ENCODE measurements around the gene TPST2. TPM values are rescaled to one million over a fixed set of nuclear protein-coding genes. Genes with fewer than 3 reads are reported as not detected.

TPST2 gene
- total RNA-seq, 1 donor from 2014 or later = 59.3 TPM

GRCh38 chr22:26559961-26560575, 29.9 kb downstream of the TPST2 start:
- Mint-ChIP-seq H3K9me3 (ENCODE audit: unreplicated experiment) (no peaks in the 10 kb centered on the region), H3K27me3 (ENCODE audit: unreplicated experiment) (peaks cover 2% of the 10 kb centered on the region), H3K36me3 (ENCODE audit: low read depth, unreplicated experiment) (no peaks in the 10 kb centered on the region), H3K4me1 (ENCODE audit: unreplicated experiment) (peaks cover 15% of the 10 kb centered on the region), H3K4me3 (ENCODE audit: unreplicated experiment) (no peak overlapping the region), H3K27ac (ENCODE audit: unreplicated experiment) (no peak overlapping the region)
- TF ChIP-seq CTCF (IDR thresholded peaks at IDR 0.05; ENCODE audit: unreplicated experiment) = no peak
- DNase-seq (ENCODE audit: low spot score) = no peak

- H3K36me3 Mint-ChIP-seq (ENCODE audit: low read depth, unreplicated experiment) = no peaks in the 10 kb centered on the region
- no peak for TF ChIP-seq CTCF (IDR thresholded peaks at IDR 0.05; ENCODE audit: unreplicated experiment)
- peaks cover 10% of the 10 kb centered on the region for H3K4me1 Mint-ChIP-seq (ENCODE audit: unreplicated experiment)
- H3K27me3 Mint-ChIP-seq (ENCODE audit: unreplicated experiment) = no peaks in the 10 kb centered on the region
- no peak for DNase-seq (ENCODE audit: low spot score)
- no peaks in the 10 kb centered on the region for H3K9me3 Mint-ChIP-seq (ENCODE audit: unreplicated experiment)
- no peak overlapping the region for H3K27ac Mint-ChIP-seq (ENCODE audit: unreplicated experiment)
- no peak overlapping the region for H3K4me3 Mint-ChIP-seq (ENCODE audit: unreplicated experiment)
Observed at GRCh38 chr22:26558248-26558895, 31.6 kb downstream of the TPST2 start.

- no peaks in the 10 kb centered on the region for H3K36me3 Mint-ChIP-seq (ENCODE audit: low read depth, unreplicated experiment)
- no peak overlapping the region for H3K4me3 Mint-ChIP-seq (ENCODE audit: unreplicated experiment)
- TF ChIP-seq CTCF (IDR thresholded peaks at IDR 0.05; ENCODE audit: unreplicated experiment) = no peak
- DNase-seq (ENCODE audit: low spot score) = no peak
- no peak overlapping the region for H3K27ac Mint-ChIP-seq (ENCODE audit: unreplicated experiment)
- H3K27me3 Mint-ChIP-seq (ENCODE audit: unreplicated experiment) = no peaks in the 10 kb centered on the region
- H3K9me3 Mint-ChIP-seq (ENCODE audit: unreplicated experiment) = no peaks in the 10 kb centered on the region
- H3K4me1 Mint-ChIP-seq (ENCODE audit: unreplicated experiment) = peaks cover 10% of the 10 kb centered on the region
Observed at GRCh38 chr22:26556904-26557303, 33.0 kb downstream of the TPST2 start.

- no peak overlapping the region for H3K27ac Mint-ChIP-seq (ENCODE audit: unreplicated experiment)
- H3K36me3 Mint-ChIP-seq (ENCODE audit: low read depth, unreplicated experiment) = no peaks in the 10 kb centered on the region
- H3K4me1 Mint-ChIP-seq (ENCODE audit: unreplicated experiment) = peaks cover 10% of the 10 kb centered on the region
- no peak for DNase-seq (ENCODE audit: low spot score)
- H3K9me3 Mint-ChIP-seq (ENCODE audit: unreplicated experiment) = no peaks in the 10 kb centered on the region
- no peak for TF ChIP-seq CTCF (IDR thresholded peaks at IDR 0.05; ENCODE audit: unreplicated experiment)
- H3K4me3 Mint-ChIP-seq (ENCODE audit: unreplicated experiment) = no peak overlapping the region
- H3K27me3 Mint-ChIP-seq (ENCODE audit: unreplicated experiment) = no peaks in the 10 kb centered on the region
Observed at GRCh38 chr22:26555478-26555877, 34.5 kb downstream of the TPST2 start.

GRCh38 chr22:26554956-26555355, 35.0 kb downstream of the TPST2 start:
- no peak overlapping the region for H3K4me3 Mint-ChIP-seq (ENCODE audit: unreplicated experiment)
- DNase-seq (ENCODE audit: low spot score) = no peak
- peak overlapping the region; percentile 18 for H3K27ac Mint-ChIP-seq (ENCODE audit: unreplicated experiment)
- H3K4me1 Mint-ChIP-seq (ENCODE audit: unreplicated experiment) = peaks cover 10% of the 10 kb centered on the region
- H3K9me3 Mint-ChIP-seq (ENCODE audit: unreplicated experiment) = no peaks in the 10 kb centered on the region
- no peaks in the 10 kb centered on the region for H3K27me3 Mint-ChIP-seq (ENCODE audit: unreplicated experiment)
- TF ChIP-seq CTCF (IDR thresholded peaks at IDR 0.05; ENCODE audit: unreplicated experiment) = no peak
- H3K36me3 Mint-ChIP-seq (ENCODE audit: low read depth, unreplicated experiment) = no peaks in the 10 kb centered on the region
